Measurements from ENCODE around the gene EXOSC2. TPM values are rescaled to one million over a fixed set of nuclear protein-coding genes. Genes with fewer than 3 reads are reported as not detected.
A peak's percentile ranks its signal among the peaks of the same experiment; 100 is the strongest.

Gene EXOSC2
- total and polyA plus RNA-seq, 2 of the 13 experiments (the other 11 are each of a cell fraction or from before 2014, with no cell fraction given): 27.5 to 63.8 TPM

DNA sequence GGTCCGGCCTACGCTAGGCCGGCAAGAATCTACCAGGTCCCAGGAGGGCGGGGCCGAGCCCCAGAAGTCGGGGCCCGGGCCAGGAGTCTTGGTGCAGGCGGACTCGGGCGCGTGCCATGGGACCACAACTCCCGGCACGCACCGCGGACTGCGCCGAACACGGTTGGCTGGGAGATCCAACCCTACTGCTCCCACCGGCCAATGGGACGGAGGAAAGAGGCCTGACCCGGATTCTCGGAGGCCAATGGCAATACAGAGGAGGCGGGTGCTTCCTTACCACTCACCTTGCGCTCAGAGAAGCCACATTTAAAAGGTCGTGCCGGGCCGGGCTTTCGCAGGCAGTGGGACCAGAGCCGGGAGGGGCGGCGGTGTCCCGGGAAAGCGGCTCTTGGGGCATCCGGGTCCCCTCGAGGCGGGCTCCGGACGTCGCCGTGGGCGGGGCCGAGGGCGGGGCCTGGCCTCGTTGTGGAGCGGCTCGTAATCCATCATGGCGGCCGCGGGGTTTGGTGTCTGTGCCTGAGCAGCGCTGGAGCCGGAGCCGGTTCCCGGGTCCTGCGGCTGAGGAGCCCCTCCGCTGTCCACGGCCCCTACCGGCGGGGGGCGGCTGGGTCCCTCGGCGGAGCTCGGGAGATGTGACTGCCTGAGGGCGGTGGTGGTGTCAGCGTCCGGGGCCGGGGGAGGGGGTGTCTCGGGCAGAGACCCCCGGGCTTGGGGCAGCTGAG, 19.1 kb downstream of the EXOSC2 start (continued):
- TF ChIP-seq HNRNPL (IDR thresholded peaks at IDR 0.05; ENCODE audit: low read depth, low read length) (0 out of 2 replicates have a peak, but pooled peaks have one; percentile 10), ZNF24 (IDR thresholded peaks at IDR 0.05) (no peak), KAT2B (IDR thresholded peaks at IDR 0.05; ENCODE audit: borderline replicate concordance, low read depth, low read length) (no peak), PRMT3 (CRISPR knock-in tag; IDR thresholded peaks at IDR 0.05; ENCODE audit: borderline replicate concordance, low read depth) (no peak), SAFB2 (CRISPR knock-in tag; IDR thresholded peaks at IDR 0.05; ENCODE audit: borderline replicate concordance, low read depth) (no peak), TRIM22 (IDR thresholded peaks at IDR 0.05) (no peak), THAP8 (CRISPR knock-in tag; IDR thresholded peaks at IDR 0.05; ENCODE audit: borderline replicate concordance) (no peak), GFI1 (CRISPR knock-in tag; IDR thresholded peaks at IDR 0.05; ENCODE audit: borderline replicate concordance) (no peak), ASH2L (IDR thresholded peaks at IDR 0.05; ENCODE audit: insufficient read length, low read depth, low read length) (peak; percentile 62), SIN3A (IDR thresholded peaks at IDR 0.05; ENCODE audit: borderline replicate concordance, low read depth, low read length) (peak; percentile 7; the same call in 1 of the 2 replicates), ZIK1 (CRISPR knock-in tag; IDR thresholded peaks at IDR 0.05; ENCODE audit: borderline replicate concordance, low read depth) (0 out of 2 replicates have a peak, but pooled peaks have one; percentile 44), SATB2 (CRISPR knock-in tag; IDR thresholded peaks at IDR 0.05) (no peak)
- TF ChIP-seq, protein P1, sequence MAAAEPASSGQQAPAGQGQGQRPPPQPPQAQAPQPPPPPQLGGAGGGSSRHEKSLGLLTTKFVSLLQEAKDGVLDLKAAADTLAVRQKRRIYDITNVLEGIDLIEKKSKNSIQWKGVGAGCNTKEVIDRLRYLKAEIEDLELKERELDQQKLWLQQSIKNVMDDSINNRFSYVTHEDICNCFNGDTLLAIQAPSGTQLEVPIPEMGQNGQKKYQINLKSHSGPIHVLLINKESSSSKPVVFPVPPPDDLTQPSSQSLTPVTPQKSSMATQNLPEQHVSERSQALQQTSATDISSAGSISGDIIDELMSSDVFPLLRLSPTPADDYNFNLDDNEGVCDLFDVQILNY (CRISPR knock-in tag; conservative IDR thresholded peaks at IDR 0.05): no peak
- TF ChIP-seq, protein P2, sequence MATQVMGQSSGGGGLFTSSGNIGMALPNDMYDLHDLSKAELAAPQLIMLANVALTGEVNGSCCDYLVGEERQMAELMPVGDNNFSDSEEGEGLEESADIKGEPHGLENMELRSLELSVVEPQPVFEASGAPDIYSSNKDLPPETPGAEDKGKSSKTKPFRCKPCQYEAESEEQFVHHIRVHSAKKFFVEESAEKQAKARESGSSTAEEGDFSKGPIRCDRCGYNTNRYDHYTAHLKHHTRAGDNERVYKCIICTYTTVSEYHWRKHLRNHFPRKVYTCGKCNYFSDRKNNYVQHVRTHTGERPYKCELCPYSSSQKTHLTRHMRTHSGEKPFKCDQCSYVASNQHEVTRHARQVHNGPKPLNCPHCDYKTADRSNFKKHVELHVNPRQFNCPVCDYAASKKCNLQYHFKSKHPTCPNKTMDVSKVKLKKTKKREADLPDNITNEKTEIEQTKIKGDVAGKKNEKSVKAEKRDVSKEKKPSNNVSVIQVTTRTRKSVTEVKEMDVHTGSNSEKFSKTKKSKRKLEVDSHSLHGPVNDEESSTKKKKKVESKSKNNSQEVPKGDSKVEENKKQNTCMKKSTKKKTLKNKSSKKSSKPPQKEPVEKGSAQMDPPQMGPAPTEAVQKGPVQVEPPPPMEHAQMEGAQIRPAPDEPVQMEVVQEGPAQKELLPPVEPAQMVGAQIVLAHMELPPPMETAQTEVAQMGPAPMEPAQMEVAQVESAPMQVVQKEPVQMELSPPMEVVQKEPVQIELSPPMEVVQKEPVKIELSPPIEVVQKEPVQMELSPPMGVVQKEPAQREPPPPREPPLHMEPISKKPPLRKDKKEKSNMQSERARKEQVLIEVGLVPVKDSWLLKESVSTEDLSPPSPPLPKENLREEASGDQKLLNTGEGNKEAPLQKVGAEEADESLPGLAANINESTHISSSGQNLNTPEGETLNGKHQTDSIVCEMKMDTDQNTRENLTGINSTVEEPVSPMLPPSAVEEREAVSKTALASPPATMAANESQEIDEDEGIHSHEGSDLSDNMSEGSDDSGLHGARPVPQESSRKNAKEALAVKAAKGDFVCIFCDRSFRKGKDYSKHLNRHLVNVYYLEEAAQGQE (IDR thresholded peaks at IDR 0.05; ENCODE audit: borderline replicate concordance in 1 of 2, low read depth in 1 of 2, low read length in 2 of 2): no peak
